GM10266 (cell line): ENCODE measurements around the gene CLEC4C.
"Not testable (repeated sequence)": the region's sequence is repeated elsewhere in the genome, so short reads cannot be mapped to it uniquely, and the experiment has no call there.

ENCODE experiments used
- DNase-seq: peaks from one replicate; pipeline ENCODE4 v3.0.0; 2012; ENCODE audit errors: extremely low spot score
- CTCF ChIP-seq: IDR thresholded peaks from 2 replicates; pipeline ENCODE4 v1.5.1; 2012; ENCODE audit warnings: mild to moderate bottlenecking, low read depth; ENCODE audit not compliant: control insufficient read depth, insufficient read depth; ENCODE audit errors: missing control alignments

Gene CLEC4C

GRCh38 chr12:7747246-7747645, at the start of gene CLEC4C:
TSS of gene CLEC4C (minus strand) at chr12:7747375. CDS start at chr12:7747348, 27 bp downstream.
- DNase-seq: no peak
- no peak for TF ChIP-seq CTCF

GRCh38 chr12:7793211-7793610, 46.0 kb upstream of the CLEC4C start:
- no peak for DNase-seq
- TF ChIP-seq CTCF: no peak

- DNase-seq: not testable (repeated sequence)
Measured at GRCh38 chr12:7788884-7789528, 41.8 kb upstream of the CLEC4C start, which contains the start of gene NANOG. TSS of gene NANOG (plus strand) at chr12:7789402. CDS start at chr12:7789615, 213 bp downstream.

- DNase-seq: no peak
- no peak for TF ChIP-seq CTCF
Measured at GRCh38 chr12:7788294-7788660, 41.1 kb upstream of the CLEC4C start.

GRCh38 chr12:7787574-7788293, 40.6 kb upstream of the CLEC4C start:
- DNase-seq: no peak
- TF ChIP-seq CTCF: no peak

- TF ChIP-seq CTCF: no peak
- DNase-seq: no peak
Measured at GRCh38 chr12:7784701-7785100, 37.5 kb upstream of the CLEC4C start.

GRCh38 chr12:7783433-7783832, 36.3 kb upstream of the CLEC4C start:
- DNase-seq: not testable (repeated sequence)

- TF ChIP-seq CTCF: no peak
- DNase-seq: no peak
Measured at GRCh38 chr12:7782055-7782454, 34.9 kb upstream of the CLEC4C start.
